ENCODE results near the gene ACTL7B. TPM values are rescaled to one million over a fixed set of nuclear protein-coding genes. Genes with fewer than 3 reads are reported as not detected.

The ACTL7B gene
- total RNA-seq, 2 donors from 2014 or later: not detected

GRCh38 chr9:108883085-108883484, 27.3 kb upstream of the ACTL7B start:
- no peak overlapping the region for H3K4me3 Mint-ChIP-seq
- no peak overlapping the region for H3K27ac Mint-ChIP-seq
- H3K27me3 Mint-ChIP-seq: no peaks in the 10 kb centered on the region
- ATAC-seq (no peak), DNase-seq (ENCODE audit: low spot score) (no peak)
- H3K36me3 Mint-ChIP-seq: peaks cover 42% of the 10 kb centered on the region
- no peaks in the 10 kb centered on the region for H3K9me3 Mint-ChIP-seq
- peaks cover 7 to 9% of the 10 kb centered on the region in 2 donors for H3K4me1 Mint-ChIP-seq (ENCODE audit: low read depth in 2 of 2)

- H3K4me3 Mint-ChIP-seq: no peak overlapping the region
- DNase-seq (ENCODE audit: low spot score) (no peak), ATAC-seq (no peak)
- H3K4me1 Mint-ChIP-seq (ENCODE audit: low read depth in 2 of 2): peaks cover 7 to 9% of the 10 kb centered on the region in 2 donors
- H3K27me3 Mint-ChIP-seq: no peaks in the 10 kb centered on the region
- peaks cover 50% of the 10 kb centered on the region for H3K36me3 Mint-ChIP-seq
- H3K9me3 Mint-ChIP-seq: no peaks in the 10 kb centered on the region
- H3K27ac Mint-ChIP-seq: no peak overlapping the region
Measured at GRCh38 chr9:108882052-108882888, 26.5 kb upstream of the ACTL7B start.

DNA sequence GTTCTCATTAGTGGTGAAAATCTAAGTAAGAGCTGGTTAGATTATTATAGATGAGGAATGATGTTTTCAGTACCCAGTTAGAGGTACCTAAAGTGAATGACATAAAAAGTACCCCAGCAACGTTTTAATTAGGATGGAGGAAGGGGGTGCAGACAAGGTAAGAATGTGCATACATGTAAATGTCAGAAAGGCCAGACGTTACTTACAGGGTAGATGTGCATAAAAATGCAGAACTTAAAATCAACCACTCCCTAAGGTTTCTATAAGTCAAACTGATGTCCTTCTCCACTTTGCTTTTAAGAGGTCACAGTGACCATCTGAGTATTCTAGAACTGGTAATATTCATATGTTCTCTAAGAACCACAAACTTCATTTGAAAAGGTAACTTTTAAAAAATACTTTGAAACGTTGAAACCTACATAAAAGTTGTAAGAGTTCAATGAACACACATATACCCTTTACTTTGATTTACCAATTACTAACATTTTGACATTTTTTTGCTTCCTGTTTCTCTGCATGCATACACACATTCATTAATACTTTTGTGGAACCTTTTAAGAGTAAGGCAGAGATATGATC, 25.0 kb upstream of the ACTL7B start:
- ATAC-seq (no peak), DNase-seq (ENCODE audit: low spot score) (no peak)
- H3K36me3 Mint-ChIP-seq: peaks cover 49% of the 10 kb centered on the region
- H3K4me3 Mint-ChIP-seq: no peak overlapping the region
- H3K4me1 Mint-ChIP-seq (ENCODE audit: low read depth in 2 of 2): peaks cover 3% of the 10 kb centered on the region in 2 donors
- H3K27me3 Mint-ChIP-seq: no peaks in the 10 kb centered on the region
- H3K9me3 Mint-ChIP-seq: no peaks in the 10 kb centered on the region
- no peak overlapping the region for H3K27ac Mint-ChIP-seq

DNA sequence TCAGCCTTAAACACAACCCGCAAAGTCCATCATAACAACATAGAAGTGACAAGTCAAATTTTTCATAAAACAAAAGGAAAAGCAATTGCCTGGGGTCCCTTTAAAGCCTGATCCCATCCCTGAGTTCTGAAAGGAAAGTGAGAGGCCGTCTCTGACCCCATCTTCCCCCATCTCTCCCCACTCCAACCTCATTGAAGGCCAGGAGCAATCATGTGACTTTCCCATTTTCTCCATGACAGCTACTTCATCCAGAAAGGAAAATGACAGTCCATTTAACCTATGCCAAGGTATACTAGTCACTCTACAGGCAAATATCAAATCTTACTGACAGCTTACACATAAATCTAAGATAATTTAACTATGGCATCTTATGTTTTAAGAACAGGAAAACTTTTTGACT, 21.7 kb upstream of the ACTL7B start:
- Mint-ChIP-seq H3K4me3 (no peak overlapping the region), H3K36me3 (peaks cover 45% of the 10 kb centered on the region), H3K27me3 (no peaks in the 10 kb centered on the region), H3K9me3 (no peaks in the 10 kb centered on the region), H3K4me1 (ENCODE audit: low read depth in 2 of 2) (no peaks in the 10 kb centered on the region), H3K27ac (no peak overlapping the region)
- DNase-seq (ENCODE audit: low spot score) (no peak), ATAC-seq (no peak)

DNA sequence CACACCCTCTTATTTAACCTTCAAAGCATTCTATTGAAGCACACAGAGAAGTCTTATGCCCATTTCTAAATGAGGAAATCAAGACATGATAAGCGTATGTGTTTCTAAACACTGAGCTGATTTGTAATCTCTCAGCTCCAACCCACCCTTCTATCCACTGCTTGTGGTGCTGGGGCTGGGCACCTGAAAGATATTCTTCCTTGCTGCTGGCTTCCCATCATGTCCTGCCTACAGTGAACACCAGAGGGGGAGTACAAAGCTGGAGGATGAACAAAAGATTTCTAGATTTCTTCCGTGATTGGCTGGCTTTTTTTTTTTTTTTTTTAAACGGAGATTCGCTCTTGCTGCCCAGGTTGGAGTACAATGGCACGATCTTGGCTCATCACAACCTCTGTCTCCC, 20.6 kb upstream of the ACTL7B start:
- Mint-ChIP-seq H3K27me3 (no peaks in the 10 kb centered on the region), H3K36me3 (peaks cover 53% of the 10 kb centered on the region), H3K27ac (no peak overlapping the region), H3K9me3 (no peaks in the 10 kb centered on the region), H3K4me3 (no peak overlapping the region), H3K4me1 (ENCODE audit: low read depth in 2 of 2) (no peaks in the 10 kb centered on the region)
- no peak for ATAC-seq
- no peak for DNase-seq (ENCODE audit: low spot score)

DNA sequence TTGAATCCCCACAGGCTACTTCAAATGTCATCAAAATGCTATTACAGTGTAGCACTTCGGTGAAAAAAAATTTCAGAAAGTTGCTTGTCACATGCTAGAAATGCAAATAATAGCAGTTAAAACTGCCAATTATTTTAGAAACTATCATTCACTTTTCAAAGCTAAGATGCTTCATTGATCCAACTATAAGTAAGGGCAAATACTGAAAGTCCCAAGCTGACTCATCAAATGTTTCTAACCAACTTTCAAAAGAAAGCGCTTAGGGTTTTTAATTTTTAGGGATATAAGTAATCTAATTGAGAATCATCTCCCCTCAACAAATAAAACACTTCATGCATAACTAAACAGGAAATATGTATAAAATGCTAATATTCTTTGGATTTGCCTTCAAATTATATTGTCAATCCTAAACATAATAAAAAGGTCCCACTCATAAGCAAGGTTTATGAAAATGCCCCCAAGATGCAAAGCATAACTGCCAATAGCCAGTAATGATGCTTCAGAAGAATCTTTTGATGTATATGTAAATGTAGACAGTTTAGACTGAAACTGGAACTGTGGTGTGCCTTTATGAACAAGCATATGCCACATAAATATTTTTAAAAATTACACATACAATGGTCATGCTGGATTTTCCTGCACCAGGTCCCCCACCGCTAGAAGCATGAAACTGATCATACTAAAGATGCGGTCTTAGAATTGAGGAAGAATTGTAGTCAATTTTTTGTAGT, 18.4 kb upstream of the ACTL7B start:
- H3K9me3 Mint-ChIP-seq: no peaks in the 10 kb centered on the region
- H3K4me3 Mint-ChIP-seq: no peak overlapping the region
- peaks cover 45% of the 10 kb centered on the region for H3K36me3 Mint-ChIP-seq
- ATAC-seq (no peak), DNase-seq (ENCODE audit: low spot score) (no peak)
- H3K27me3 Mint-ChIP-seq: no peaks in the 10 kb centered on the region
- H3K27ac Mint-ChIP-seq: no peak overlapping the region
- no peaks in the 10 kb centered on the region for H3K4me1 Mint-ChIP-seq (ENCODE audit: low read depth in 2 of 2)

DNA sequence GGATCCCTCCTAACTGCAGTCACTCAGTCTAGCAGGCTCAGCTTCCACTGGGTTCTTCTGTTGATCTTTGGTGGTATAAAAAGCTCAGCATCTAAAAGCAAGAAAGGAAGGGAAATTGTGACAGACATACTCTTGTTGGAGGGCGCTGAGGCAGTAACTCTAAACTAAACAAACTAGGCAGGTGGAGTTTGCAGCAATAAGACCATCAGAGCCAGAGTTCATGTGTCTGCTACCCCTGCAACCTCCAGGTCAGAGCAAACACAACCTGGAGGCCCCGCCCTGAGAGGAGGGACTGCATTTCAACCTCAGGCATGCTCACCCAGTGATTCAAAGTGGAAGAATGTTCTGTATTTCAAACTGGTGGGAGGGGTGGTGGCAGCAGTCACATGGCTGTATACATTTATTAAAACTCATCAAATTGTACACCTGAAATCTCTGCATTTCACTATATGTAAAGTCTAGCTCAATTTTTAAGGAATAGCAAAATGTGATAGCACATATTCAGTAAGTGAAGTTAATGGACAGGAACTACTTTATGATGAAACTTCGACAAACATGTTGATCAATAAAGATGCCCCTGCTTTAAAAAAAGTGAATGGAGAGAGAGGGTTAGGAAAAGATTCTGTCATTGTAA, 13.4 kb upstream of the ACTL7B start:
- no peak for DNase-seq (ENCODE audit: low spot score)
- Mint-ChIP-seq H3K27me3 (no peaks in the 10 kb centered on the region), H3K9me3 (no peaks in the 10 kb centered on the region), H3K36me3 (peaks cover 23% of the 10 kb centered on the region), H3K27ac (no peak overlapping the region), H3K4me1 (ENCODE audit: low read depth in 2 of 2) (no peaks in the 10 kb centered on the region), H3K4me3 (no peak overlapping the region)
- ATAC-seq: no peak

- ATAC-seq (no peak), DNase-seq (ENCODE audit: low spot score) (no peak)
- no peaks in the 10 kb centered on the region for H3K27me3 Mint-ChIP-seq
- no peak overlapping the region for H3K4me3 Mint-ChIP-seq
- H3K9me3 Mint-ChIP-seq: no peaks in the 10 kb centered on the region
- peaks cover 23% of the 10 kb centered on the region for H3K36me3 Mint-ChIP-seq
- no peaks in the 10 kb centered on the region for H3K4me1 Mint-ChIP-seq (ENCODE audit: low read depth in 2 of 2)
- no peak overlapping the region for H3K27ac Mint-ChIP-seq
Measured at GRCh38 chr9:108867829-108868228, 12.0 kb upstream of the ACTL7B start.

GRCh38 chr9:108867116-108867515, 11.3 kb upstream of the ACTL7B start:
- Mint-ChIP-seq H3K4me3 (no peak overlapping the region), H3K36me3 (peaks cover 22% of the 10 kb centered on the region), H3K27ac (no peak overlapping the region), H3K27me3 (no peaks in the 10 kb centered on the region), H3K4me1 (ENCODE audit: low read depth in 2 of 2) (no peaks in the 10 kb centered on the region), H3K9me3 (no peaks in the 10 kb centered on the region)
- ATAC-seq (no peak), DNase-seq (ENCODE audit: low spot score) (no peak)

DNA sequence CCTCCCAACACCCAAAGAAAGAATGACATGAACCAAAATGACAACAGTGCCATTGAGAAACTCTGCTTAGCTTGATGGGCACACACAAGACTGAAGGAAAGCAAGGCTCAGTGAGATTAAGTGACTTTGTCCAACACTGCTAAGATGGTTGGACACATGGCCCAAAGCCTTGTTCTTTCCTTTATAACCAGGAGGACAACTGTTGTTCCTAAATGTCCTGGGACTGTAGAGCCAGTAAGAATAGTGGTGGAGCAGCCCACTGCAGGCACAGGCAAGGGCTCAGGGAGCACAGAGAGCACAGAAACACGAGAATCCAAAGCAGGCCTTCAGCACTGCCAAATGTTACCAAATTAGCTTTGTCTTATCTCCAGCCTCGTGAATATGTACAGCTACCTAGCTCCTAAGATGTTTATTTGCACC, 10.2 kb upstream of the ACTL7B start:
- H3K27ac Mint-ChIP-seq: no peak overlapping the region
- no peaks in the 10 kb centered on the region for H3K9me3 Mint-ChIP-seq
- no peak for DNase-seq (ENCODE audit: low spot score)
- H3K4me3 Mint-ChIP-seq: no peak overlapping the region
- no peak for ATAC-seq
- H3K36me3 Mint-ChIP-seq: peaks cover 13% of the 10 kb centered on the region
- H3K4me1 Mint-ChIP-seq (ENCODE audit: low read depth in 2 of 2): no peaks in the 10 kb centered on the region
- H3K27me3 Mint-ChIP-seq: no peaks in the 10 kb centered on the region

DNA sequence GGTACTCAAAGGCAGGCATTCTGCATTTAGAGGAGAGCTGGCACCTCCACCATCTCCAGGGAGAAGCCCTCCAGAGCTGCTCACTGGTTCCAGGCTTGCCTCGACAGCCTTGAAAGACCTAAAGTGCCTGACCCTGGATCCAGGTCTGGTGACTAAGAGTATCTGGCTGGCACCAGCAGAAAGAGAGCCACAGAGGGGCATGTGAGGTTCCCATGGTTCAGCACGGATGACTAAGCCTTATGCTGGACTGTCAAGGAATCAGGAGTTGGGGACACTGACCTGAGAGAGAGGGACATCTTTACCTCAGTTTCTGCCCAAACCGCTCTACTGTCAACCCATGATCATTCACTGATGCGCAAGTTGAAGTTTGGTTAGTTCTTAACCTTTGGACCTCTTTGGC, 9.3 kb upstream of the ACTL7B start:
- Mint-ChIP-seq H3K27me3 (no peaks in the 10 kb centered on the region), H3K4me1 (ENCODE audit: low read depth in 2 of 2) (no peaks in the 10 kb centered on the region), H3K9me3 (no peaks in the 10 kb centered on the region), H3K36me3 (peaks cover 7% of the 10 kb centered on the region), H3K27ac (no peak overlapping the region), H3K4me3 (no peak overlapping the region)
- ATAC-seq: no peak
- DNase-seq (ENCODE audit: low spot score): no peak

GRCh38 chr9:108864446-108864845, 8.7 kb upstream of the ACTL7B start:
- Mint-ChIP-seq H3K27me3 (no peaks in the 10 kb centered on the region), H3K4me1 (ENCODE audit: low read depth in 2 of 2) (peaks cover 0 to 3% of the 10 kb centered on the region in 2 donors), H3K4me3 (no peak overlapping the region), H3K36me3 (peaks cover 7% of the 10 kb centered on the region), H3K27ac (no peak overlapping the region), H3K9me3 (no peaks in the 10 kb centered on the region)
- ATAC-seq: peak in 1 of 2 donors; percentile 44
- no peak for DNase-seq (ENCODE audit: low spot score)

DNA sequence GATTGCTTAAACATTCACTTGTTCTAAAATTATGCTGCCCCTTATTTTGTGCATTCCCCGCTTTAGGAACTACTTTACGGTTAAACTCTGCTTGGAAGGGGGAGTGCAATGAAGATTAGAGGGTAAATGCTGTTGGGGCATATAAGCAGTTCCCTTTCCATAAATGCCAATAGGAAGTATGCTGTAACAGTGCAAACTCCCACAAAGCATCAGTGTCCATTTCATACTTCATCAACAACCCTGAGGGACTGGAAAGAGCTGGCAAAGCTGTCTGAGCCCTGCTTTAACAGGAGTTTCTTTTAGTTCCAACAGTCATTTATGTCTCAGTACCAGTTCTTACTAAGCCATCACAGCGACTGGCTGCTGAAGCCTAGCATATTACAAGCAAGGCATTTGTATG, 8.1 kb upstream of the ACTL7B start:
- H3K4me1 Mint-ChIP-seq (ENCODE audit: low read depth in 2 of 2): peaks cover 0 to 3% of the 10 kb centered on the region in 2 donors
- H3K27me3 Mint-ChIP-seq: no peaks in the 10 kb centered on the region
- H3K27ac Mint-ChIP-seq: no peak overlapping the region
- DNase-seq (ENCODE audit: low spot score) (no peak), ATAC-seq (no peak)
- no peak overlapping the region for H3K4me3 Mint-ChIP-seq
- H3K36me3 Mint-ChIP-seq: peaks cover 7% of the 10 kb centered on the region
- no peaks in the 10 kb centered on the region for H3K9me3 Mint-ChIP-seq

DNA sequence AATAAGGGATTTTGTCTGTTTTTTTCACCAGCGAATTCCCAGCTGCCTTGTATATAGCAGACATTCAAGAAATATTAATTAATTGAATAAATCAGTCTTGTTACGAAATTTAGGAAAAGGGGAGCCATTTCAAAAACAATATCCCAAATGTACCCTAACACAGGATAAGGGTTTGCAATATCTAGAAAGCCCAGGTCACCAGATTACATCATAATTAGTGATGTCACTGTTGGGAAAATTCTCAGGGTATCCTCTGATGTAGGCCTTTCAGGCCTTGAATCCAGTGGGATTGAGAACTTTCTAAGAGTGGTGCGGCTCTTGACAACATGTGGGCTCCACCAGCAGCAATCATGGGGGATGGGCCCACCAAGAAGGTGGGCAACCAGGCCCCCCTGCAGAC, 6.2 kb upstream of the ACTL7B start, which contains the start of gene ACTL7A:
TSS of gene ACTL7A (plus strand) at position 270 of the 400 bp plus-strand sequence. CDS start at position 327, 57 bp downstream.
- no peaks in the 10 kb centered on the region for H3K36me3 Mint-ChIP-seq
- H3K27me3 Mint-ChIP-seq: no peaks in the 10 kb centered on the region
- no peak for DNase-seq (ENCODE audit: low spot score)
- ATAC-seq: no peak
- no peaks in the 10 kb centered on the region for H3K9me3 Mint-ChIP-seq
- H3K4me1 Mint-ChIP-seq (ENCODE audit: low read depth in 2 of 2): peaks cover 0 to 3% of the 10 kb centered on the region in 2 donors
- no peak within 1 kb of the TSS for H3K4me3 Mint-ChIP-seq
- H3K27ac Mint-ChIP-seq: no peak within 1 kb of the TSS

Measured in natural killer cell treated with Interleukin-12 subunit alpha and Interleukin-12 subunit beta and Interleukin-15 and Interleukin-18, amount 100 ng/mL, for 72 hours (primary cell).